Measurements from ENCODE around the gene ERVFRD-1.

DNA sequence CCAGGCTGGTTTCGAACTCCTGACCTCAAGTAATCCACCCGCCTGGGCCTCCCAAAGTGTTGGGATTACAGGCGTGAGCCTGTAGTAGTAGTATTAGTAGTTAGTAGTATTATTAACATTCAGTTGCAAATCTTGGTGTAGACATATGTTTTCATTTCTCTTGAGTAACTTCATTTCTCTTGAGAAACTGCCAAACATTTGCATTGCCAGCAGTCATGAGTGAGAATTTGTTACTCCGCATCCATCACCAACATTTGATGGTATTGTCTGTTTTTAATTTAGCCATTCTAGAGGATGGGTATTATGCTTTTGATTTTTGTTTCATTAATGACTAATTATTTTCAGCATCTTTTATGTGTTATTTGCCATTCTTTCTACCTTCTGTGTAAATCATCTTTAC, 1.5 kb upstream of the ERVFRD-1 start:
- TF ChIP-seq POLR2A (IDR thresholded peaks at IDR 0.05; ENCODE audit: low read length) (no peak), HOXB5 (CRISPR knock-in tag; IDR thresholded peaks at IDR 0.05) (no peak), MYC (IDR thresholded peaks at IDR 0.05; ENCODE audit: borderline replicate concordance, low read length) (no peak)
- TF ChIP-seq, protein P1, sequence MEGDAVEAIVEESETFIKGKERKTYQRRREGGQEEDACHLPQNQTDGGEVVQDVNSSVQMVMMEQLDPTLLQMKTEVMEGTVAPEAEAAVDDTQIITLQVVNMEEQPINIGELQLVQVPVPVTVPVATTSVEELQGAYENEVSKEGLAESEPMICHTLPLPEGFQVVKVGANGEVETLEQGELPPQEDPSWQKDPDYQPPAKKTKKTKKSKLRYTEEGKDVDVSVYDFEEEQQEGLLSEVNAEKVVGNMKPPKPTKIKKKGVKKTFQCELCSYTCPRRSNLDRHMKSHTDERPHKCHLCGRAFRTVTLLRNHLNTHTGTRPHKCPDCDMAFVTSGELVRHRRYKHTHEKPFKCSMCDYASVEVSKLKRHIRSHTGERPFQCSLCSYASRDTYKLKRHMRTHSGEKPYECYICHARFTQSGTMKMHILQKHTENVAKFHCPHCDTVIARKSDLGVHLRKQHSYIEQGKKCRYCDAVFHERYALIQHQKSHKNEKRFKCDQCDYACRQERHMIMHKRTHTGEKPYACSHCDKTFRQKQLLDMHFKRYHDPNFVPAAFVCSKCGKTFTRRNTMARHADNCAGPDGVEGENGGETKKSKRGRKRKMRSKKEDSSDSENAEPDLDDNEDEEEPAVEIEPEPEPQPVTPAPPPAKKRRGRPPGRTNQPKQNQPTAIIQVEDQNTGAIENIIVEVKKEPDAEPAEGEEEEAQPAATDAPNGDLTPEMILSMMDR (IDR thresholded peaks at IDR 0.05): no peak

Measured in A549 (cell line).